Left renal pelvis (tissue), 4 donors: ENCODE results near the gene MAP2K7. TPM values are rescaled to one million over a fixed set of nuclear protein-coding genes. Genes with fewer than 3 reads are reported as not detected.
"Not testable (repeated sequence)": the region's sequence is repeated elsewhere in the genome, so short reads cannot be mapped to it uniquely, and the experiment has no call there.

Source experiments
- DNase-seq, 4 donors: peaks; one replicate each; pipeline ENCODE4 v3.0.0-alpha.2; 2013; ENCODE audit warnings: low read depth in 4 of 4, low spot score in 3 of 4
- polyA plus RNA-seq, 4 donors: library from polyadenylated mRNA; unstranded; fragments of 120-200 nt; gene quantifications; one replicate each; pipeline ENCODE4 v1.2.1, GENCODE V29; 2013; ENCODE audit not compliant: insufficient read length in 4 of 4

The MAP2K7 gene
- polyA plus RNA-seq = 10 to 100 TPM; 20.8 to 41.9 (median 24.8) TPM

GRCh38 chr19:7903244-7904073, at the start of gene MAP2K7:
MAP2K7 (plus strand) TSS chr19:7903877; CDS start chr19:7903945, 68 bp downstream.
- DNase-seq = peak; percentile 98 to 99 (median 99)

DNA sequence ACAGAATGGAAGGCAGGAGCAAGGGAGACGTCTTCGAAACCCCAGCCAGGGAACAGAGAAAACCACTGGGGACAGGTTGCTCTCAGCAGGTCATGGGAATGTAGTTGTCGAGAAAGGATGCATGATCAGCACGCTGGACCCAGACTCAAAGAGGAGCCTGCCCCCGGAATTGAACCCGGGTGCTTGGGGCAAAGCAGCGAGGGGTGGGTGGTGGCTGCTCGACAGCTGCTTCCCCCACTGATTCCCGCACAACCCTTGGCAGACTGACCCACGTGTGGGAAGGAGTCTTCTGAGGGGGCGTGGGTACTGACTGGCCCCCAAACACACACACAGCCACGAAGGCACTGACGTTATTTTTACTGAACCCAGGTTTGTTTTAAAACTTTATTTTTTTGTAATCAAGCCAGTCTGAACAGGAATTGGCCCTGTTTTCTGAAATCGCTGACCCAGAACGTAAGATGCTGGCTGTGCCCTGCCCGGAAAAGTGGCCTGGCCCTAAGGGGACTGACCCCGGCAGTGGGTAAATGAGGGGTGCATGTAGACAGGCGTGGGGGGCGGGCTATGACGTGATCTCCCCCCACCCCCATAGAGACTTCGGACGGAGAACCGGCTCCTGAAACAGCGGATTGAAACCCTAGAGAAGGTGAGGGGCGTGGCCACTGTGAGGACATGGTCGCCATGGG, 48.1 kb upstream of the MAP2K7 start:
- DNase-seq = no peak

DNA sequence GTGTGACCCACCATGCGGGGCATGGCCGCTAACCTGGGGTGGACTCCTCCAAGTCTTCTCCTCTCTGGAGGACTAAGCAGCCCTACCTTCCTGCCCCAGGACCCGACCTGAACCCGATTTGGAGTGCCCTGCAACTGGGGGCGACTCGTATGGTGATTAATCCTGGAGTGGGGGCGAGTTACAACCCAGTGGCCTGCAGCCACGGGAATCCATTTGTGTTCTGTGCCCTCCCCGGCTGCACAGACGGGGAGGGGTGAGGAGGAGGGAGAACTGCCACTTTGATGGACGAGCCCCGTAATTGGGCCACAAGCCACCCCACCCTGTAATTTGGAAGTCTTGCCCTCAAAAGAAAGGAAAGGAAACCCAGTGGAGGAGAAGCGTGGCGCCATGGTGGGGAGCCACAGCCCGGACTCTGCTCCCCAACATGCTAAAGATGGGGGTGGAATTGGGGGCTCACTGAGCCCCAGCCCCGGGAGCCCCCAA, 47.5 kb upstream of the MAP2K7 start:
- no peak for DNase-seq

DNA sequence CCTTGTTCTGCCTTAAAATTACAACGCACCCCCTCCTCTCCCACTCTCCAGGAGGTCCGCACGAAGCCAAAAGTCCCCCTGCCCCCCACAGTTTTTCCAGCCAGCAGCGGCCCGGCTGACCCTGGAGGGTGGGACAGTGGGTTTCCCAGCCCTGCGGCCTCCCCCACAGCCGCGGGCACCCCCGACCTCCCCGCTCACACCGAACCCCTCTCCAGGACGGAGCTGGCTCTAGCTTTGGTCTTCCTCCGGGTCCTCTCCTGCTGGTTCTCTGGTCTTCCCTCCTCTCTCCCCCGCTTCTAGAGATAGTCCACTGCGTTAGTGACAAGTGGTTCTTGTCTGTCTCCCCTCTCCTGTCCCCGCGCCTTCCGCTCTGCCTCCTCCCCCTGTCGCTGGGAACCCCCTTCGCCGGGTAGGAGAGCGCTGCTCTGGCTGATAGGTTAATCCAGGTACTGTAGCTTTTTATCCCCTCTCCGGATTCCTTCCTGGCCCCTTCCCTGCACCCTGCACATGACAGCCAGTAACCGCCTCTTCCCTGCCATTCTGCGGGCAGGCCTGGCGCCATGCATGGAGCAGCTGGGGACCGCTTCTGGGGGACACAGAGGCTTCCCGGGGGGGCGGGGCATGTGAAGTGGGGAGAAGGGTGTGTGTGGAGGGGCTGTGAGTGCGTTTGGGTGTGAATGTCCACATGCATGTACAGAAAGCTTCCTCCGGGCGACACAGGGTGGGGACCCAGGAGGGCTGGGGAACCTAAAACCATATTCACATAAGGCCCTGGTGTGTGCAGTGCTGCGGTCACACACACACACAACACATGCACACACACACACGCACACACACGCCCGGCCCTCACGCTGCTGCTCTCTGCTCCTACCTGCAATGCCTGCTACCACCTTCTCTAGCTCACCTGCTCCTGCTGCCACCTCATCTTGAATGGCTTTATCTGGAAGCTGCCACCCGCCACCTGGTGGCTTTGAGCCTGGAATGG, 46.7 kb upstream of the MAP2K7 start:
- DNase-seq = no peak

DNA sequence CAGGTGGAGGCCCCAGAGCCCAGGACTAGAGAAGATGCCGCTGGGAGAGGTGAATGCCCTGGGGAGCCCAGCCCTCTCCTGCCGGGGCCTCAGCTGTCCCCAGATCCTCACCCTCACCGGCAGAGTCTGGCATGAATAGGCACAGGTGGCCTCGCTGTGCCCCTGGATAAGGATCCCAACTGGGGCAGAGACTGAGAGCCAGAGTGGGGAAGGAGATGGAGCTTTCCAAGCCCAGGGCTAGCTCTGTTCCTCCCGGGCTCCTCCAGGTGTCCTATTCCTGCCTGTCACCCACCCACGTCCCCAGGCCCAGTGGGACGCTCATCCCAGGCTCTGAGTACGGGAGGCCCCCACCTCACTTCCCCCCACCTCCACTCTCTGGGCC, 46.0 kb upstream of the MAP2K7 start:
- DNase-seq = no peak

GRCh38 chr19:7858109-7858770, 45.4 kb upstream of the MAP2K7 start:
- DNase-seq = no peak

- not testable (repeated sequence) for DNase-seq
Observed at GRCh38 chr19:7859087-7859486, 44.6 kb upstream of the MAP2K7 start.

GRCh38 chr19:7859831-7860713, 43.6 kb upstream of the MAP2K7 start:
- DNase-seq = no peak

DNA sequence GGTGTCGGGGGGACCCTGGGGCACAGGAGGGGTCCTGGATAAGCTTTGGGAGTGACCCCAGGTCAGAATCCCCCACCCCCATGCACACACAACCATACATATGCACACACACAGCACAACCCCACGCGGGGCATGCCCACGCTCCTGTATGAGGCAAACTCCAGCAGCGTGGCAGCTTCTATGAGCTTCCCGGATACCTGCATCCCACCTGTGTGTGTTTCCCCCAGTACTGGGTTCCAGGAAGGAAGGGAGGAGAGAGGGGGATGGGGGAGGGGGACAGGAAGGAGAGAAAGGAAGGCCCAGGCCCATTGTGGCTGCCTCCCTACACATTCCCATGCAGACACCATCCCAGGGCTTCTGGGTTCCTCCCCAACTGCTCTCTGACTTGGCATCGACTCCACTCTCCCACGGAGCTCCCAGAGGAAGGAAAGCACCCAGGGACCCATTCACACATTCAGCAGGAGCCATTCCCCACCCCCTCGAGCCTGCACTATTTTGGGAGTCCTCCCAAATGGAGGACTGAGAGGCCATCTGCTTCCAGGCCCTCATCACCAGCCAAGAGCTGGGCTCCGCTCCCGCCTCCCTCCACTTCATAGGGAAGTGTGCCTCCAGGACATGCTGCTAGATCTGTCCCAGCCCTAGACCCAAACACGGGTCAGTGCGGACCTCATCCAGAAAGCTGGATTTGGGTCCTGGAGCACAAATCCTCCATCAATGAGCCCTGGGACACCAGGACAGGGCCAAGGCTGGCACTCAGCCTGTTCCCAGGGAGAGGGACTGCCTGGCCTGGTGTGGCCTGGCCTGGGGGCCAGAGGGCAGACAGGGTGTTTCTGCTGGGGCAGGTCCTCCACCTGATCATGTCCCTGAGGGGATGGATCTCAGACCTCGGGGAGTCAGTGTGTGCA, 42.7 kb upstream of the MAP2K7 start:
- no peak for DNase-seq

GRCh38 chr19:7861619-7862412, 41.9 kb upstream of the MAP2K7 start:
- no peak for DNase-seq

- peak in 1 of 4 donors; percentile 44 for DNase-seq
Observed at GRCh38 chr19:7862413-7862951, 41.2 kb upstream of the MAP2K7 start.

- no peak for DNase-seq
Observed at GRCh38 chr19:7863157-7863970, 40.3 kb upstream of the MAP2K7 start.

DNA sequence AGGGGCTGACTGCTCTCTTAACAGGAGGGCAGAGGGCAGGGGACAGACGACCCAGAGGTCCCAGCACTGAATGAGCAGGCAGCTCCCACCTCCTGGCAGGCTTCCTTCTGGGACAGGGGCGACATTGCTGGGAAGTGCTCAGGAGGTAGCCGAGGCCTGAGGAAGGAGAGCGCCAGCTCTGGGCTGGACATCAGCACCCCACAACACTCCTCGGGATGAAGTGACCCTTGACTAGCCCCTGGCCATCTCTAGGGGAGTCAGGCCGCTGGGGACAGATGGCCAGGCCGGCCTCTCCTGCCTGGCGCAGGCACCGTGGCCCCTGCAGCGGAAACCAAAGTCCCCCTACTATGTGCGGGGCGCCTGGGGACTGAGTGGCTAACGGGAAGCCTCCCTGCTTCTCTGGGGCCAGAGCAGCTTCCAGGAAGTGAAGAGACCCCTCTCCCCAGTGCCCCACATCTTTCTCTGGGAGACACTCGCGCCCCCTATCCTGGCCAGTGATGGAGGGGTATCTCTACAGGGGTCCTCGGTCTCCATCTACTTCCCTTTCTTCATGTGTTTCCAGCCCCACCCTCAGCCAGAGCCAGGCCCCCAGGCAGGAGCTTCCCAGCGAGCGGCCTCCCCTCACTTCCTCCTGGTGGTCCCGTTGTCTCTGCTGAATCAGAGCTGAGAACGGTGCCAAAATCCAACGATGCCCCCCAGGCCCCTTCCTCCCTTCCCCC, 39.5 kb upstream of the MAP2K7 start:
- no peak for DNase-seq

- DNase-seq = no peak
Observed at GRCh38 chr19:7864690-7865074, 39.0 kb upstream of the MAP2K7 start.

DNA sequence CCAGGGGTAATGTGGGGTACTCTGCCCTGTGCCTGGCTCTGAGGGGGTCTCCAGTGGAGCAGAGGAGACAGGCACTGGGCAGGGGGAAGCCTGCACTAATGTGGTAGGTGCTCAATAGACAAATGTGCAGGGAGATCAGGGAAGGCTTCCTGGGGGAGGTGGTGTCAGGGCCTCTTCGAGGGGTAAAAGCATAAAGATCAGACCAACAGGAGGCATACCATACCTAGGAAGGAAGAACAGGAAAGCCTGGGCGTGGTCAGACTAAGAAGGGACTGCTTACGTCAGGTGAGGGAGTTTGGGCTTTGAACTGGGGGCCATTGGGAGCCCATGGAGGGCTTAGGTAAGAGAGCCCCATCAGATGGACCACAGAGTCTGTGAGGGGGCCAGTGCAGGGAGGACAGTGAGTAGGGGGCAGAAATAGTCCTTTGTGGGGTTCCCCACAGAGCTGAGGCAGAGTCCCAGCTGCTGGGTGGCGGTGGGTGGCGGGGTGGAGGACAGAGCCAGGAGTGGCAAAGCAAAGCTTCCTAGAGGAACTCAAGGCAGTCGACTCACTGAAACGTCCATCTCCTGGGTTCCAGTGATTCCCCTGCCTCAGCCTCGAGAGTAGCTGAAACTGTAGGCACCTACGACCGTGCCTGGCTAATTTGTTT, 38.3 kb upstream of the MAP2K7 start:
- DNase-seq = no peak
